HCT116 (cell line): ENCODE data around the gene TAF1B. TPM values are rescaled to one million over a fixed set of nuclear protein-coding genes. Genes with fewer than 3 reads are reported as not detected.

Experiments
- ATAC-seq: fragments of 200-7000 bp; cut with Tn5 transposase; 2 replicates; pipeline ENCODE4 v1.9.1; 2020; ENCODE audit warnings: mild to moderate bottlenecking, moderate library complexity
- BruUV-seq: library from RNA; stranded (reverse); fragments of 400-500 nt; replicated peaks from 2 replicates; lab custom pipeline; 2021; lab: Mats Ljungman, UMichigan
- CTCF ChIA-PET: fragments of 300-600 bp; sonication (Branson Sonifier 250); formaldehyde crosslinking; loops from one replicate; lab custom pipeline; 2021; ENCODE audit warnings: antibody characterized with exemption; lab: Charles Lee
- POLR2A ChIA-PET: fragments of 300-600, 350-600 bp; sonication (Branson Sonifier 250); formaldehyde crosslinking; loops from one replicate; lab custom pipeline; 2021; ENCODE audit warnings: antibody characterized with exemption; lab: Charles Lee
- RAD21 ChIA-PET, 2 experiments: fragments of 300-600 bp; sonication (Branson Sonifier 250); formaldehyde crosslinking; loops; one replicate each; lab custom pipeline; 2023; ENCODE audit warnings: low total read pairs in 2 of 2; ENCODE audit not compliant: uncharacterized antibody in 2 of 2, unreplicated experiment in 2 of 2, low non-redundant PET in 1 of 2; lab: Charles Lee
- DNase-seq: peaks from one replicate; pipeline ENCODE4 v3.0.0-alpha.2; 2010; ENCODE audit warnings: low read depth, low spot score
- H2AFZ ChIP-seq: fragments of 200-600 bp; shearing (Covaris generic), sonication (generic); 2 replicates; pipeline ENCODE4 v1.6.1; 2017; ENCODE audit warnings: low read depth, mixed run types, mixed read lengths, antibody characterized with exemption, low read length; ENCODE audit not compliant: poor library complexity, severe bottlenecking
- H3K27ac ChIP-seq: 2 replicates; pipeline ENCODE4 v1.5.1; 2012; ENCODE audit warnings: low read depth, low read length
- H3K27me3 ChIP-seq: fragments of 200-600 bp; sonication (generic); 2 replicates; pipeline ENCODE4 v1.6.1; 2016; ENCODE audit warnings: mixed run types, low read length, mixed read lengths; ENCODE audit not compliant: insufficient read depth
- H3K36me3 ChIP-seq, 2 experiments: fragments of 200-500 bp in 1 of 2; fragments of 200-600 bp in 1 of 2; sonication (Bioruptor generic) in 1 of 2; sonication (generic) in 1 of 2; 2 replicates each; pipeline versions ENCODE4 v1.5.1 to v1.6.1; 2014 to 2016; ENCODE audit warnings: low read length in 2 of 2, inconsistent platforms in 1 of 2, mixed read lengths in 1 of 2, mixed run types in 1 of 2; ENCODE audit not compliant: insufficient read depth in 2 of 2, control insufficient read depth in 1 of 2
- H3K4me1 ChIP-seq, 2 experiments: fragments of 200-600 bp in 1 of 2; sonication (generic) in 1 of 2; 2 replicates each; pipeline versions ENCODE4 v1.5.1 to v1.6.1; 2012 to 2017; ENCODE audit warnings: low read length in 2 of 2, inconsistent platforms in 1 of 2, mild to moderate bottlenecking in 1 of 2, mixed read lengths in 1 of 2, mixed run types in 1 of 2, moderate library complexity in 1 of 2; ENCODE audit not compliant: insufficient read depth in 2 of 2, control insufficient read depth in 1 of 2
- H3K4me2 ChIP-seq: fragments of 200-600 bp; sonication (generic); 2 replicates; pipeline ENCODE4 v1.6.1; 2017; ENCODE audit warnings: mixed run types, low read length, mixed read lengths
- H3K4me3 ChIP-seq, 2 experiments: fragments of 200-600 bp in 1 of 2; sonication (generic) in 1 of 2; replicated peaks in 1 of 2; 2 replicates each; pipeline ENCODE4 v1.5.1; 2011 to 2016; ENCODE audit warnings: low read length in 2 of 2, control low read depth in 1 of 2, low read depth in 1 of 2, mild to moderate bottlenecking in 1 of 2, mixed read lengths in 1 of 2, mixed run types in 1 of 2
- H3K79me2 ChIP-seq: fragments of 200-600 bp; sonication (generic); 2 replicates; pipeline ENCODE4 v1.6.1; 2017; ENCODE audit warnings: mild to moderate bottlenecking, mixed run types, low read length, moderate library complexity, mixed read lengths; ENCODE audit not compliant: insufficient read depth
- H3K9ac ChIP-seq: fragments of 200-600 bp; sonication (generic); 2 replicates; pipeline ENCODE4 v1.6.1; 2016; ENCODE audit warnings: low read length, mixed read lengths
- H3K9me2 ChIP-seq: fragments of 200-600 bp; sonication (generic), shearing (Covaris generic); 2 replicates; pipeline ENCODE4 v1.6.1; 2017; ENCODE audit warnings: mixed run types, mild to moderate bottlenecking, moderate library complexity; ENCODE audit not compliant: insufficient read depth
- H3K9me3 ChIP-seq, 2 experiments: fragments of 200-500 bp in 1 of 2; fragments of 200-600 bp in 1 of 2; sonication (Bioruptor generic) in 1 of 2; sonication (generic) in 1 of 2; 2 replicates each; pipeline ENCODE4 v1.6.1; 2014 to 2017; ENCODE audit warnings: low read length in 2 of 2, mixed read lengths in 2 of 2, inconsistent platforms in 1 of 2, low read depth in 1 of 2, mild to moderate bottlenecking in 1 of 2, mixed run types in 1 of 2, moderate library complexity in 1 of 2; ENCODE audit not compliant: control insufficient read depth in 1 of 2, insufficient read depth in 1 of 2
- H4K20me1 ChIP-seq: fragments of 200-600 bp; sonication (generic), shearing (Covaris generic); 2 replicates; pipeline ENCODE4 v1.6.1; 2017; ENCODE audit warnings: mixed run types, mild to moderate bottlenecking, moderate library complexity; ENCODE audit not compliant: insufficient read depth
- CEBPB ChIP-seq: IDR thresholded peaks from 2 replicates; pipeline ENCODE4 v1.6.1; 2012; ENCODE audit warnings: low read depth
- ELF1 ChIP-seq: IDR thresholded peaks from 2 replicates; pipeline ENCODE4 v1.6.1; 2012; ENCODE audit warnings: low read depth, borderline replicate concordance
- EZH2 ChIP-seq: fragments of 200-600 bp; sonication (generic); IDR thresholded peaks from 2 replicates; pipeline ENCODE4 v1.6.1; 2017; ENCODE audit warnings: antibody characterized with exemption, mixed run types
- EZH2phosphoT487 ChIP-seq: fragments of 200-600 bp; IDR thresholded peaks from 2 replicates; pipeline ENCODE4 v1.6.1; 2018; ENCODE audit warnings: antibody characterized with exemption, borderline replicate concordance
- POLR2AphosphoS5 ChIP-seq: IDR thresholded peaks from 2 replicates; pipeline ENCODE4 v1.6.1; 2011; ENCODE audit warnings: mild to moderate bottlenecking, low read depth, low read length, moderate library complexity
- RAD21 ChIP-seq: IDR thresholded peaks from 2 replicates; pipeline ENCODE4 v1.6.1; 2012; ENCODE audit warnings: low read depth, mild to moderate bottlenecking
- YY1 ChIP-seq: IDR thresholded peaks from 2 replicates; pipeline ENCODE4 v1.6.1; 2011; ENCODE audit warnings: low read length, low read depth, moderate library complexity, mild to moderate bottlenecking; ENCODE audit not compliant: insufficient replicate concordance; ENCODE audit errors: extremely low read depth
- ZFX ChIP-seq: fragments of 450-650 bp; IDR thresholded peaks from 2 replicates; pipeline ENCODE4 v1.6.1; 2017
- intact Hi-C: fragments of 100-400 bp; cut with micrococcal nuclease; formaldehyde crosslinking; loops from 2 replicates; pipeline ENCODE4 v1.10.0; 2022
- total RNA-seq: library from RNA; stranded (reverse); gene quantifications from one replicate; pipeline ENCODE4 v1.2.1, GENCODE V29; 2021; ENCODE audit not compliant: unreplicated experiment
- TF ChIP-seq, protein P1 (sequence below): IDR thresholded peaks from 2 replicates; pipeline ENCODE4 v1.6.1; 2011; ENCODE audit warnings: mild to moderate bottlenecking, low read length, moderate library complexity; ENCODE audit not compliant: insufficient replicate concordance; ENCODE audit errors: extremely low read depth
- TF ChIP-seq, protein P2 (sequence below), 3 experiments: fragments of 200-600 bp in 1 of 3; sonication (generic) in 1 of 3; IDR thresholded peaks in 2 of 3; conservative IDR thresholded peaks in 1 of 3; 2 replicates each; pipeline ENCODE4 v1.5.1; 2012 to 2017; ENCODE audit warnings: low read depth in 2 of 3, low read length in 2 of 3, antibody characterized with exemption in 1 of 3, borderline replicate concordance in 1 of 3, control low read depth in 1 of 3, mild to moderate bottlenecking in 1 of 3, mixed read lengths in 1 of 3, mixed run types in 1 of 3, moderate library complexity in 1 of 3; ENCODE audit not compliant: insufficient read depth in 1 of 3

Gene TAF1B
- total RNA-seq, 1 experiment from 2014 or later: 27.9 TPM

DNA sequence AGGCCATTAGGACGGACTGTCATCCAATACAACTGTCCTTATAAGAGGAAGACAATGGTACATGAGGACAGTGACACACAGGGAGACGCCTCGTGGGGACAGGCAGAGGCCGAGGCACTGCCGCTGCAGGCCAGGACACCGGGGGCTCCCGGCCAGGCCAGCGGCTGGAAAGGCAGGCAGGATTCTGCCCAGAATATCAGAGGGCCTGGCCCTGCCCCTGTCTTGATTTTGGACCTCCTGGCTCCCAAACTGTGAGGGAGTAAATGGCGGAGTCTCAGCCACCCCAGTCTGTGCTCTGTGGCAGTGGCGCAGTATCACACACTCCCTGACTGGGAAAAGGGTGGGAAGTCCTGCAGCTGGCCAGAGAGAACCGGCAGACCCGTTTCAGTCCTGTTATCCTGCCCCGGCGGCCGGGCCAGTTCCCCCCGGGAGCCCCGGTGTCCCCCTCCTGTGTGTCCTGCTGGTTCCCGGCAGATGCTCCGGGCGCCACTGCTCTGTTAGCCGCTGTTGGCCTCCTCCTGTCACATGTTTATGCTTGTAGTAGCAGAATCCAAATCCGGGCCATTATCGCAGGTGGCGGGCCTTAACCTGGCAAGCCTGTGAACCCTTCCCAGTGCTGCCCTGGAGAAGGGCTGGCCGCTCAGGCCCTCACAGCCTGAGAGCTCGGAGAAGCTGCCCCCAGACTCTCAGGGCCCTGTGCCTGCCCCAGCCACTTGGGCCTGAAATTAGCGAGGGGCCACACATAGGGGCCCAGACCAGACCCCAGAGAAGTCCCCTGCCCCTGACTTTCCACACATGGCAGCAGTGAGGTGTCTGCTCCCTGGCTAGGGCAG is 31.4 kb upstream of the TAF1B start:
- ChIA-PET POLR2A (no interaction called here), CTCF (interaction anchor here (2.2 kb wide), 1 partner anchor 11 kb away, joined by 4 read pairs; no protein-coding TSS in a partner anchor), RAD21 (no interaction called here)
- no peaks in the 10 kb centered on the region for H4K20me1 ChIP-seq
- peaks cover 7 to 19% of the 10 kb centered on the region in 2 experiments; a peak in 3 of 4 replicates for H3K4me1 ChIP-seq
- intact Hi-C loops: loop anchor here (10.0 kb wide), 1 partner anchor 623 kb away; no protein-coding TSS in a partner anchor
- TF ChIP-seq, protein P1, sequence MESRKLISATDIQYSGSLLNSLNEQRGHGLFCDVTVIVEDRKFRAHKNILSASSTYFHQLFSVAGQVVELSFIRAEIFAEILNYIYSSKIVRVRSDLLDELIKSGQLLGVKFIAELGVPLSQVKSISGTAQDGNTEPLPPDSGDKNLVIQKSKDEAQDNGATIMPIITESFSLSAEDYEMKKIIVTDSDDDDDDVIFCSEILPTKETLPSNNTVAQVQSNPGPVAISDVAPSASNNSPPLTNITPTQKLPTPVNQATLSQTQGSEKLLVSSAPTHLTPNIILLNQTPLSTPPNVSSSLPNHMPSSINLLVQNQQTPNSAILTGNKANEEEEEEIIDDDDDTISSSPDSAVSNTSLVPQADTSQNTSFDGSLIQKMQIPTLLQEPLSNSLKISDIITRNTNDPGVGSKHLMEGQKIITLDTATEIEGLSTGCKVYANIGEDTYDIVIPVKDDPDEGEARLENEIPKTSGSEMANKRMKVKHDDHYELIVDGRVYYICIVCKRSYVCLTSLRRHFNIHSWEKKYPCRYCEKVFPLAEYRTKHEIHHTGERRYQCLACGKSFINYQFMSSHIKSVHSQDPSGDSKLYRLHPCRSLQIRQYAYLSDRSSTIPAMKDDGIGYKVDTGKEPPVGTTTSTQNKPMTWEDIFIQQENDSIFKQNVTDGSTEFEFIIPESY: no peak
- TF ChIP-seq YY1 (no peak), ELF1 (no peak), EZH2 (no peak), ZFX (no peak), CEBPB (no peak), EZH2phosphoT487 (no peak), POLR2AphosphoS5 (no peak), RAD21 (no peak)
- TF ChIP-seq, protein P2, sequence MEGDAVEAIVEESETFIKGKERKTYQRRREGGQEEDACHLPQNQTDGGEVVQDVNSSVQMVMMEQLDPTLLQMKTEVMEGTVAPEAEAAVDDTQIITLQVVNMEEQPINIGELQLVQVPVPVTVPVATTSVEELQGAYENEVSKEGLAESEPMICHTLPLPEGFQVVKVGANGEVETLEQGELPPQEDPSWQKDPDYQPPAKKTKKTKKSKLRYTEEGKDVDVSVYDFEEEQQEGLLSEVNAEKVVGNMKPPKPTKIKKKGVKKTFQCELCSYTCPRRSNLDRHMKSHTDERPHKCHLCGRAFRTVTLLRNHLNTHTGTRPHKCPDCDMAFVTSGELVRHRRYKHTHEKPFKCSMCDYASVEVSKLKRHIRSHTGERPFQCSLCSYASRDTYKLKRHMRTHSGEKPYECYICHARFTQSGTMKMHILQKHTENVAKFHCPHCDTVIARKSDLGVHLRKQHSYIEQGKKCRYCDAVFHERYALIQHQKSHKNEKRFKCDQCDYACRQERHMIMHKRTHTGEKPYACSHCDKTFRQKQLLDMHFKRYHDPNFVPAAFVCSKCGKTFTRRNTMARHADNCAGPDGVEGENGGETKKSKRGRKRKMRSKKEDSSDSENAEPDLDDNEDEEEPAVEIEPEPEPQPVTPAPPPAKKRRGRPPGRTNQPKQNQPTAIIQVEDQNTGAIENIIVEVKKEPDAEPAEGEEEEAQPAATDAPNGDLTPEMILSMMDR (IDR thresholded peaks at IDR 0.05 in 2 of 3, conservative IDR thresholded peaks at IDR 0.05 in 1 of 3; ENCODE audit: borderline replicate concordance in 1 of 3, insufficient read depth in 1 of 3, low read depth in 2 of 3, low read length in 2 of 3): no peak
- no peaks in the 10 kb centered on the region for H3K79me2 ChIP-seq
- H2AFZ ChIP-seq: no peak overlapping the region
- DNase-seq: no peak
- no peaks in the 10 kb centered on the region for H3K9me2 ChIP-seq
- no peak overlapping the region for H3K27ac ChIP-seq
- no peak overlapping the region for H3K4me2 ChIP-seq
- BruUV-seq: no TSS peak
- no peaks in the 10 kb centered on the region for H3K9me3 ChIP-seq
- no peak for ATAC-seq
- no peak overlapping the region for H3K9ac ChIP-seq
- no peaks in the 10 kb centered on the region for H3K27me3 ChIP-seq
- H3K4me3 ChIP-seq: no peak overlapping the region
- no peaks in the 10 kb centered on the region for H3K36me3 ChIP-seq
